ENCODE data around the gene COQ10B. TPM values are rescaled to one million over a fixed set of nuclear protein-coding genes. Genes with fewer than 3 reads are reported as not detected.
"Not testable (repeated sequence)": the region's sequence is repeated elsewhere in the genome, so short reads cannot be mapped to it uniquely, and the experiment has no call there.

Gene COQ10B
- total RNA-seq, 1 donor from 2014 or later, result 28.5 TPM

DNA sequence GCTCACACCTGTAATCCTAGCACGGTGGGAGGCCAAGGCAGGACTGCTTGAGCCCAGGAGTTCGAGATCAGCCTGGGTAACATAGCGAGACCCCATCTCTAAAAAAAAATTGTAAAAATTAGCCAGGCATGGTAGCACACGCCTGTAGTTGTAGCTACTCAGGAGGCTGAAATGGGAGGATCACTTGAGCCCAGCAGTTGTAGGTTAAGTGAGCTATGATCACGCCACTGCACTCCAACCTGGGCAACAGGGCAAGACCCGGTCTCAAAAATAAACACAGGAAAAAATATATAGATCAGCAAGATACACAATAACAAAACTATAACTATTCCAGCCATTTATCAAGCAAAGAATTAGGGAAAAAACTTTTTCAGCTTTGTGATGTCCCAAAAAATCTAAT, 21.5 kb upstream of the COQ10B start:
- H3K9me3 ChIP-seq, result no peaks in the 10 kb centered on the region
- intact Hi-C loops (cut with DNase I), result no loop called here
- H3K36me3 ChIP-seq, result no peaks in the 10 kb centered on the region
- DNase-seq (ENCODE audit: extremely low spot score in 2 of 2), result no peak
- H3K4me1 ChIP-seq, result peaks cover 78% of the 10 kb centered on the region
- H3K27ac ChIP-seq, result peak overlapping the region; percentile 16
- H3K4me3 ChIP-seq, result no peak overlapping the region
- TF ChIP-seq POLR2AphosphoS5 (IDR thresholded peaks at IDR 0.05; ENCODE audit: insufficient read depth in 1 of 2, low read depth in 1 of 2), result no peak
- TF ChIP-seq POLR2A (IDR thresholded peaks at IDR 0.05), result no peak
- TF ChIP-seq, protein P1, sequence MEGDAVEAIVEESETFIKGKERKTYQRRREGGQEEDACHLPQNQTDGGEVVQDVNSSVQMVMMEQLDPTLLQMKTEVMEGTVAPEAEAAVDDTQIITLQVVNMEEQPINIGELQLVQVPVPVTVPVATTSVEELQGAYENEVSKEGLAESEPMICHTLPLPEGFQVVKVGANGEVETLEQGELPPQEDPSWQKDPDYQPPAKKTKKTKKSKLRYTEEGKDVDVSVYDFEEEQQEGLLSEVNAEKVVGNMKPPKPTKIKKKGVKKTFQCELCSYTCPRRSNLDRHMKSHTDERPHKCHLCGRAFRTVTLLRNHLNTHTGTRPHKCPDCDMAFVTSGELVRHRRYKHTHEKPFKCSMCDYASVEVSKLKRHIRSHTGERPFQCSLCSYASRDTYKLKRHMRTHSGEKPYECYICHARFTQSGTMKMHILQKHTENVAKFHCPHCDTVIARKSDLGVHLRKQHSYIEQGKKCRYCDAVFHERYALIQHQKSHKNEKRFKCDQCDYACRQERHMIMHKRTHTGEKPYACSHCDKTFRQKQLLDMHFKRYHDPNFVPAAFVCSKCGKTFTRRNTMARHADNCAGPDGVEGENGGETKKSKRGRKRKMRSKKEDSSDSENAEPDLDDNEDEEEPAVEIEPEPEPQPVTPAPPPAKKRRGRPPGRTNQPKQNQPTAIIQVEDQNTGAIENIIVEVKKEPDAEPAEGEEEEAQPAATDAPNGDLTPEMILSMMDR (IDR thresholded peaks at IDR 0.05), result no peak
- H3K27me3 ChIP-seq, result no peaks in the 10 kb centered on the region

DNA sequence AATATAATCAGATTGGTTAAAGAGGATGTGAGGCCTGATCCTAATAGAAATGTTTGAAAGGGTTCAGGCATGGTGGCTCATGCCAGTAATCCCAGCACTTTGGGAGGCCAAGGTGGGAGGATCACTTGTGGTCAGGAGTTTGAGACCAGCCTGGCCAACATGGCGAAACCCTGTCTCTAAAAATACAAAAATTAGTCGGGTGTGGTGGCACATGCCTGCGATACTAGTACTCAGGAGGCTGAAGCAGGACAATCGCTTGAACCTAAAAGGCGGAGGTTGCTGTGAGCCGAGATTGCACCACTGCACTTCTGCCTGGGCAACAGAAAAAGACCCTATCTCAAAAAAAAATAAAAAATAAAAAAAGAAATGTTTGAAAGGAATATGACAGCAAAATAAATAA, 20.8 kb upstream of the COQ10B start:
- intact Hi-C loops (cut with DNase I); H3K36me3 ChIP-seq; H3K27me3 ChIP-seq; DNase-seq (ENCODE audit: extremely low spot score in 2 of 2); H3K9me3 ChIP-seq: not testable (repeated sequence)
- Histone ChIP-seq H3K4me1 (peaks cover 72% of the 10 kb centered on the region), H3K4me3 (peak overlapping the region; percentile 89 to 90), H3K27ac (peak overlapping the region; percentile 16)

DNA sequence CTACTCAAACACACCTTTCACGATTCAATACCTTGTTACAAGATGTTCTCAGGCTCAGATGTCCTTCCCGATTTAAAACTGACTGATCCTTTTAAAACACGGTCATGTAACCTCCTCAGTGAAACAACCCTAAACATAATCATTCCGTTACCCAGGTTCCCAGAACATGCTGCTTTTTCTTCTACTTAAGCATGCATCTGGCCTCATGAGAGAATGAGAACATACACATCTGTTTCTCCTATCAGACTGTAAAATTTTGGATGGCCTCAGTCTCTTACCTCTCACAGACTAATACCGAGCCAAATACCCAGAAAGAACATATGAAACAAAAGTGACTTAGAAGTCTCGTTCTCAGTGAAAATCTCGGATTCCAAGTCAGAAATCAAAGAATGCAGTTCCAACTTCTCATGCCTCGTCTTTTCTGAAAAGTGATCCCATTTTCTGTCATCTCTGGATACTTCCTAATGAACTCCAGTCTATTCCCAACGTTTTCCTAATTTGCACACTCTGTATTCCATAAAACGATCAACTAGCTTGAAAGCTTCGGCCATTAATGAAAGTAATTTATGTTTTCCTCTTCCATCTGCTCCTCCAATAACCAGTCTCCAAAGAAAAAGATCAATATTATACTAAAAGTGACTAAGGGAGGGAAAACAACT, 19.4 kb upstream of the COQ10B start:
- H3K36me3 ChIP-seq, result no peaks in the 10 kb centered on the region
- peak overlapping the region; percentile 89 to 90 for H3K4me3 ChIP-seq
- TF ChIP-seq POLR2AphosphoS5 (IDR thresholded peaks at IDR 0.05; ENCODE audit: insufficient read depth in 1 of 2, low read depth in 1 of 2) (no peak), POLR2A (IDR thresholded peaks at IDR 0.05) (no peak)
- TF ChIP-seq, protein P1 (IDR thresholded peaks at IDR 0.05), result no peak
- DNase-seq (ENCODE audit: extremely low spot score in 2 of 2), result no peak
- intact Hi-C loops (cut with DNase I), result no loop called here
- peaks cover 59% of the 10 kb centered on the region for H3K4me1 ChIP-seq
- no peaks in the 10 kb centered on the region for H3K27me3 ChIP-seq
- peak overlapping the region; percentile 99 for H3K27ac ChIP-seq
- H3K9me3 ChIP-seq, result no peaks in the 10 kb centered on the region

DNA sequence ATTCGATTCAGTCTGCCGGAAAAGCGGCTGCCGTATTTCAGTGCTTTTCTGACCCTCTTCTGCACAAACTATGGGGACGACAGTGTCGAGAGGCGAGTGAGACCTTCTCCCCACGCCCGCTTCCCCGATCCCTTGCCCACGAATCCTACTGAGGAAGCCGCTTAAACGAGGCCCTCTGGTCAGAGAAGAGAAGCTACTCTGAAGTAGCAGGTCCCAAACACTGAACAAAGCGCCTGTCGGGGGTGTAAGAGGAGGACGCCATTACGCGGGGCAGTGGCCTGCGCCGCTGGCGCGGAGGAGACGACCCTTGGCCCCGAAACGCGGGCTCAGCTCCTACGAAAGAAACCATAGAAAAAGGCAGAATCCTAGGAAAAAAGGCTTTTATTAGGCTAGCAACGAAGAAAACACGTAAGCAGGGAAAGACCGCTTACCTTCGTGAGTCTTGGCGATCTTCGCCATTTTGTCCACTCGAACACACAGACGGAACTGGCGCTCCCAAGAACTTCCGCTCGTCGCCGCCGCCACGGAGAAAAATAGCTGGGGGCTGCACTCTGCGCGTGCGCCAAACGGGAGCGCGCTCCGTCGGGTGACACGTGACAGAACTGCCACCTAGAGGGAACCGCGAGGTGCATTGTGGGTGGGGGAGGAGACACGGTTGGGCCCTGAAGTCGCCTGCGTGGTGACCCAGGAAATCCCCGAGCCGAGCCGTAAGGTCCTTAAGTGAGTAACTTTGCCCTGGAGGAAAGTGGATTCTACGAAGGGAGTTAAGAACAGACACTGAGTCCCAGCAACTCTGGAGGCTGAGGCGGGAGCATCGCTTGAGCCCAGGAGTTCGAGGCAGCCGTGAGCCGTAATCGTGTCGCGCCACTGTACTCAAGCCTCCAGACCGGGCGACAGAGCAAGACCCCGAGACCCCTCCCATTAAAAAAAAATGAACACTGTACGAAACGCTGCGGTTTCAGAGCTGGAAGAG, 18.5 kb upstream of the COQ10B start, which contains the start of gene SF3B1:
Gene SF3B1 (minus strand): TSS at position 488 of the 973 bp plus-strand sequence. CDS start 29 bp downstream, at position 459.
- Histone ChIP-seq H3K27me3 (no peaks in the 10 kb centered on the region), H3K4me1 (peaks cover 51% of the 10 kb centered on the region), H3K9me3 (no peaks in the 10 kb centered on the region), H3K36me3 (no peaks in the 10 kb centered on the region), H3K4me3 (peak within 1 kb of the TSS; percentile 89 to 90), H3K27ac (peak within 1 kb of the TSS; percentile 99)
- TF ChIP-seq POLR2AphosphoS5 (IDR thresholded peaks at IDR 0.05; ENCODE audit: insufficient read depth in 1 of 2, low read depth in 1 of 2) (peak; percentile 99 to 100), POLR2A (IDR thresholded peaks at IDR 0.05) (peak; percentile 81 to 91)
- TF ChIP-seq, protein P1 (IDR thresholded peaks at IDR 0.05), result no peak
- DNase-seq (ENCODE audit: extremely low spot score in 2 of 2), result peak; percentile 98 to 99
- intact Hi-C loops (cut with DNase I), result no loop called here

DNA sequence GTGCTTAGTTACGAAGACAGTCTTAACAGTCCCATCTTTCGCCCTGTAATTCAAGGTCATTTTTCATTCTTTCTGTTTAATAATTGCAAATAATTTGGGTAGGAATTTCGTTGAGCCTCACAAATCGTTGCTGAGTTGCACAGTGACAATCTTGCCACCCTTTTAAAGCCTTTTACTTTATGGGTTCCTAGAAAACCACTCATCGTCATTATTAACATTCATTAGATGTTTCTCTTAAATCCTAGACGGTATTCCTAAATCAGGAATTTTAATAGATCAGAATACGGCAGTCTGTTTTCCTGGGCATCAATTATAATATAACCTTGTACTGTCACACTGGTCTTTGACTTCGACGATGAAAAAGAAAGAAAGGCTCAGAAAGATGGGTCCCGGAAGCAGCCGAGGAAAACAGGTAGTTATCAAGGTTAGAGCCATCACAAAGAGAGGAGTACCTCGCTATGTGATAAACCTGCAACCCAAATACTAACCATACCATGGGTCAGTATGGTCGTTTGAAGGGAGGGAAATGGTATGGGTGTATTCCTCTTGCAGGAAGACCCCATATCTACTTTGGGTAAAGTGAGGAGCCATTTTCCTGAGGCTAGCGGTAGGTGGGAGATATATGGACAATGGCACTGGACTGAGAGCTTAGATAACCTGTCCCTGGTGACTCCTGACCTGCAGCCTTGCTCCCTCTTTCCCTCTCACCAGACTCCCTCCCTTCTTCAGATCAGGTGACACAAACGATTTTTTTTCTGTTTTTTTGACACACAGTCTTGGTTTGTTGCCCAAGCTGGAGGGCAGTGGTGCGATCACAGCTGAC, 17.5 kb upstream of the COQ10B start:
- Histone ChIP-seq H3K27me3 (no peaks in the 10 kb centered on the region), H3K27ac (peak overlapping the region; percentile 99), H3K36me3 (no peaks in the 10 kb centered on the region), H3K4me3 (peak overlapping the region; percentile 89 to 90), H3K9me3 (no peaks in the 10 kb centered on the region), H3K4me1 (peaks cover 41% of the 10 kb centered on the region)
- DNase-seq (ENCODE audit: extremely low spot score in 2 of 2), result no peak
- intact Hi-C loops (cut with DNase I), result no loop called here
- TF ChIP-seq, protein P1 (IDR thresholded peaks at IDR 0.05), result no peak
- no peak for TF ChIP-seq POLR2AphosphoS5 (IDR thresholded peaks at IDR 0.05; ENCODE audit: insufficient read depth in 1 of 2, low read depth in 1 of 2)
- no peak for TF ChIP-seq POLR2A (IDR thresholded peaks at IDR 0.05)
